ENCODE results near the gene SPN. TPM values are rescaled to one million over a fixed set of nuclear protein-coding genes. Genes with fewer than 3 reads are reported as not detected.
"Not testable (repeated sequence)": the region's sequence is repeated elsewhere in the genome, so short reads cannot be mapped to it uniquely, and the experiment has no call there.

The SPN gene
- total and polyA plus RNA-seq, 9 of the 15 experiments (the other 6 are each of a cell fraction or from before 2014, with no cell fraction given) = 24.3 to 225 (median 79.4) TPM

GRCh38 chr16:29622738-29623137 lies 40.3 kb upstream of the SPN start:
- H3K79me2 ChIP-seq (ENCODE audit: control insufficient read depth, insufficient read depth, low read length); H3K4me3 ChIP-seq; CTCF ChIA-PET (ENCODE audit: low intra/inter-chr PET ratio); H3K4me1 ChIP-seq (replicated peaks in 1 of 2; ENCODE audit: control insufficient read depth in 2 of 2, insufficient read depth in 2 of 2, low read length in 2 of 2); H4K20me1 ChIP-seq (replicated peaks; ENCODE audit: control insufficient read depth, insufficient read depth, low read length); H3K9me3 ChIP-seq (replicated peaks; ENCODE audit: control insufficient read depth, insufficient read depth, low read depth, low read length); BruUV-seq (replicated peaks); H3K36me3 ChIP-seq (ENCODE audit: control insufficient read depth, insufficient read depth, low read length); in situ Hi-C loops (cut with MboI); POLR2A ChIA-PET; intact Hi-C loops (cut with micrococcal nuclease); H3K27me3 ChIP-seq (ENCODE audit: control insufficient read depth in 2 of 2, insufficient read depth in 2 of 2, low read length in 2 of 2); H3K9me1 ChIP-seq (ENCODE audit: control insufficient read depth, insufficient read depth, low read length): not testable (repeated sequence)
- FAIRE-seq (peak; percentile 98), DNase-seq (ENCODE audit: extremely low read depth in 1 of 4, low spot score in 3 of 4) (peak in 1 of 4 experiments; percentile 65), ATAC-seq (peak; percentile 89)
- peak overlapping the region; percentile 49 for H3K4me2 ChIP-seq (ENCODE audit: insufficient read depth, low read length)
- H3K27ac ChIP-seq (ENCODE audit: extremely low read depth, low read depth, low read length) = peak overlapping the region; percentile 76; the same call in 2 of the 3 replicates
- 0% methylated on average over 10 of the region's 18 CpGs for WGBS (ENCODE audit: insufficient coverage, low coverage, missing lambda C conversion rate)
- peak overlapping the region; percentile 68; the same call in 1 of the 2 replicates for H2AFZ ChIP-seq (ENCODE audit: low read depth, low read length)
- peak overlapping the region; percentile 41 to 60; a peak in 3 of 4 replicates for H3K9ac ChIP-seq (ENCODE audit: insufficient read depth in 1 of 2, low read depth in 2 of 2, low read length in 2 of 2)
- TF ChIP-seq YY1 (IDR thresholded peaks at IDR 0.05; ENCODE audit: borderline replicate concordance in 1 of 3, control insufficient read depth in 1 of 3, extremely low read depth in 1 of 3, insufficient read depth in 3 of 3, insufficient read length in 1 of 3, insufficient replicate concordance in 2 of 3, low read depth in 1 of 3, low read length in 2 of 3) = peak in 2 of 3 experiments; percentile 33 to 80
- TF ChIP-seq EP400 (IDR thresholded peaks at IDR 0.05) = peak; percentile 73
- TF ChIP-seq CBFA2T2 (conservative IDR thresholded peaks at IDR 0.05) = peak; percentile 81
- peak; percentile 18; the same call in 1 of the 2 replicates for TF ChIP-seq TCF15 (CRISPR knock-in tag; IDR thresholded peaks at IDR 0.05)
- TF ChIP-seq ZNF583 (CRISPR knock-in tag; IDR thresholded peaks at IDR 0.05) = peak; percentile 84
- peak; percentile 64 for TF ChIP-seq ATF4 (CRISPR knock-in tag; IDR thresholded peaks at IDR 0.05)
- TF ChIP-seq POLR2AphosphoS5 (IDR thresholded peaks at IDR 0.05; ENCODE audit: control insufficient read depth, insufficient read depth, low read depth, low read length) = peak; percentile 41; the same call in 1 of the 2 replicates
- peak in 1 of 2 experiments; percentile 44; a peak in 1 of 4 replicates for TF ChIP-seq KDM1A (IDR thresholded peaks at IDR 0.05)
- TF ChIP-seq ZNF449 (CRISPR knock-in tag; IDR thresholded peaks at IDR 0.05) = 0 out of 2 replicates have a peak, but pooled peaks have one; percentile 34
- 0 out of 2 replicates have a peak, but pooled peaks have one; percentile 23 for TF ChIP-seq ZNF175 (CRISPR knock-in tag; IDR thresholded peaks at IDR 0.05; ENCODE audit: low read depth)
- TF ChIP-seq POLR2H (tag; IDR thresholded peaks at IDR 0.05; ENCODE audit: low read depth) = peak; percentile 55
- 0 out of 2 replicates have a peak, but pooled peaks have one; percentile 15 for TF ChIP-seq KLF16 (IDR thresholded peaks at IDR 0.05)
- TF ChIP-seq ZNF592 (IDR thresholded peaks at IDR 0.05) = peak; percentile 92
- peak; percentile 94 for TF ChIP-seq DMBX1 (CRISPR knock-in tag; IDR thresholded peaks at IDR 0.05; ENCODE audit: borderline replicate concordance)
- peak; percentile 44; the same call in 1 of the 2 replicates for TF ChIP-seq KLF6 (CRISPR knock-in tag; IDR thresholded peaks at IDR 0.05; ENCODE audit: borderline replicate concordance)
